GM18505 (cell line): ENCODE data around the gene NOL4L.

ENCODE experiments used
- ATAC-seq: cut with Tn5 transposase; IDR thresholded peaks from one replicate; pipeline ENCODE4 v1.9.1; 2021; ENCODE audit not compliant: unreplicated experiment
- POLR2A ChIP-seq: IDR thresholded peaks from 4 replicates; pipeline ENCODE4 v1.6.1; 2011; ENCODE audit warnings: borderline replicate concordance; ENCODE audit not compliant: insufficient read depth, insufficient read length; ENCODE audit errors: extremely low read depth

NOL4L gene

DNA sequence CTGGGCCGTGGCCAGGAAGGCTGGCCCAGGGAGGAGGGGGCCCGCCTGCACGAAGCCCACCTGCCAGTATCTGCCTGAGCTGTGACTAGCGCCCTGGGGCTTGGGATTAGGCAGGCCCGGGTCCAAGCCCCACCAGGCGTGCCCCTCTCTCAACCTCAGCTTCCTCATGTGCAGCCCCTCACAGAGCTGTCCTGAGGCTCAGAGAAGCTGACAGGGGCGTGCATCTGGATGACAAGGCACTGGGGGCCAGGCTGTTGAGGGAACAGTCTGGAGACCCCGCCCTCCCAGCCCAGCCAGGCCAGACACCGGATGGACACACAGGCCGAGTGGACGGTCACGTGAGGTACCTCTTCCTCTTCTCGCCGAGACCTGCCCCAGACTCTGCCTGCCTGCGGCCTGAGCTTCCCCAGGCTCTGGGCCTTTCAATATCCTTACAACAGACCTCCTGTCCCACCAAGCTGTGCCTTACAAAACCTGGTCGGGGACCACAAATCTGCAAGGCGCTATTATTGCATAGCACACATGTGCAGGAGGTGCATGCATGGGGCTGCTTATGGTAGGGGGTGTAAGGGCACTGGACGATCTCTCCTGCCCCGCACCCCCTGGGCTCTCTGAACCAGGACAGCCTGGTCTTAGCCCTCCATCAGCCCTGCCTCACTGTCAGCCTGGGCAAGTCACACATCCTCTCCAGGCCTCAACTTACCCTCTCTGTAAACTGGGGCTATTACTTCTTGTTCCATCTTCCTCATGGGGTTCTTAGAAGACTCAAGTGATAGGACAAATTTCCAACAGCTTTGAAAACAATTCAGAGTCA is 20.0 kb downstream of the NOL4L start:
- ATAC-seq = no peak

DNA sequence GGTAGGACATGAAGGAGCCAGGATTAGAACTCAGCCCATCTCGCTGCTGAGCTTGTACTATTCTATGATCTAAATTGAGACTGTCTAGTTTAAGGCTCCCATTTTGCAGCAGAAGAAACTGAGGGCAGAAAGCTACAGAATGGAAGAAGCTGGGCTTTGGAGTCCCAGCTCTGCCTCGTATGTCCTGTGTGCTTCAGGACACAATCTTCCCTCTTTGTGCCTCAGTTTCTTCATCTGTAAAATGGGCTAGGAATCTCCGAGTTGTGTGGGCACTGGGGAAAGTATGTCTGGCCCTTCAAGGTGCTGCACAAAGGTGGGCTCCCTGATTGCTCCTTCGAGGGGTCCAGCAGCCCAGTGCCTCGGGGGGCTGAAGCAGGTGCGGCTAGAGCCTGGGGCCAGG is 20.7 kb downstream of the NOL4L start:
- no peak for TF ChIP-seq POLR2A
- ATAC-seq = no peak

More for the DNA sequence above, 20.0 kb downstream of the NOL4L start:
- TF ChIP-seq POLR2A = no peak

DNA sequence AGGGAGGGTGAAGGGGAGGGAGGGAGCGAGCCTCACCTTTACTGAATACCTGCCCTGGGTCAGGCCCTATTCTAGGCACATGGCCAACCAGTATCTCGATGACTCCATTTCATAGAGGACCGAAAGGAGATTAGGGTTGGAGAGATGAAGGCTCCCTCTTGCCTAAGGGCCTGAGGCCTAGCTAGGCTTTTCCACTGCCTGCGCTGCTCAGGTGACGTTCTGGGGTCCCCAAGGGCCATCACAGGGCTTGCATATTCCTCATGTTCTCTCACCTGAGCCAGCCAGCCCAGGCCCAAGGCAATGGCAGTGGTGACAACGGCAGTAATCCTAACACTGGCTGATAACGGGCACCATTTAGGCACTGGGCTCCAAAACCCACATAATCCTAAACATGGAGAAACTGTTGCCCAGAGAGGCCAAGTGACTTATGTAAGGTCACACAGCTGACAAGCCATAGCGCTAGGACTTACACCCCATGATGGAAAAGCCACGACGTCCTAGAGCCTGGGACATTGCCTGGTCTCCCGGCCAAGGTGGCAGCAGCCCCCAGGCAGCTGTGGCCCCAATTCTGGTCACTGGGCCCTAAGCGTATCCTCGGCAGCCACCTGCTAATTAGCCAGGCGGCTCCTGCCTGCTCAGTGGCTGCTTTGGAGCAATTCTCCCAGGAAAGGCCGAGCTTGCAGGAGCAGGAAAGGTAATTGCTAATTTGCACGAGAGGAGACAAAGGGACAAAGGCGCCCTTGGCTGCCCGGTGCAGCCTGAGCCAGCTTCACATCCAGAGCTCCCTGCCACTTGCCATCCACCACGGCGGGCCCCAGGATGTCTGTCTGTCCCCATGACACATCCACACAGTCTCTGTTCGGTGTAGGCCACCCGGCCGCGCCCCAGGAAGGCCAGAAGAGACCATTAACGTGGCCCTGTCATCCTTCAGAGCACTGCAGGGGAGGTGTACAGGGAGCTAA is 21.5 kb downstream of the NOL4L start:
- TF ChIP-seq POLR2A = no peak
- no peak for ATAC-seq

DNA sequence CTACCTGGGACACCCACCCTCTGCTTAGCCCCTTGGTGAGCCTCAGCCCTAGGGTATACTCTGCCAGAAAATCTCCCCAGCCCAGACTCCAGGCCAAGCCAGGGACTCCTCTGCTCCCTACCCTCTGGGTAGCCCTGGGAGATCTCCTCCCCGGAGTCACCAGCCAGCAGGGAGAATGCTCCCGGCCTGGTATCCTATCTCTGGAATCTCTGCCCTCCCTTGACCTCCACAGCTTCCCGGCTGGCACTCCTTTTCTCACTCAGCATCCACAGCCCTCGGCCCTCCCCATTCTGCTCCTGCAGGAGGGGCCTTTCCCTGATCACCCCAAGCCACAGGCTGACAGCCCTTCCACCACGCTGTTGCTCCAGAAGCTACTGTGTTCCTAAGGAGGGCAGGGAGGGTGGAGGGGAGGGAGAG is 22.6 kb downstream of the NOL4L start:
- no peak for TF ChIP-seq POLR2A
- ATAC-seq = no peak

DNA sequence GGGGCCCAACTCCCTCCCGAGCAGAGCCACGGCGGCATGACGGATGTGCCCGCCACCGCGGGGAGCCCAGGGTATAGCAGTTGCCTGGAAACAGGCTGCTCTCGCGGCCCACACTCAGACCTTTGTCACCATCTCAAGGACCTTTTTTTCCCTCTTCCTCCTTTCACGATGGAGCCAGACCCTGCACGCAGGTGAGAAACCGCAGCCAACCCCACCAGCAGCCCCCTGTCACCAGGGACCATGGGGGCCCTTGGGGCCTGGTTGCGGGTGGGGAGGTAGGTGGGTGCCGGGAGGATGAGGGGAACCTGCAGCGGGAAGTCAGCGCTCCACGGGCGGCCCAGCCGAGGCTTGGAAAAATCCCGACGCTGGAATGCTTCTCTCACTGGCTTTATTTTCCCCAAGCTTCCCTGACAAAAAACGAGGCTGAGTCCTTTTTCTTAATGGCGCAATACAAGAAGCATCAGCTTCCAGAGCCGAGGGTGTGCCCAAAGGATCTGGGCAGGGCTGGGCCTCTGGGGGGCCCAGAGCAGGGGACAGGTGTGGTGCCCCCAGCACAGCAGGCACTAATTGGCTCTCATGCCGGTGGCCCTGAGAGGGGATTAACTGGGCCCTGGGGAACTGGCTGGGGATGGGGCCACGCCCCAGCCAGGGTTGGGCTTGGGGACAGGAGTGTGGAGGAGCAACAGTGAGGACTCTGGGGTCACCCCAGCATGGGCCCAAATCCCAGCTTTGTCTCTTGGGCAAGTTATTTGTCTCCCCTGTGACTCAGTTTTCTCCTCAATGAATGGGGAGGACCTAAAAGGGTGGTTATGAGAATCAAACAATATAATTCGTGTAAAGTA is 23.9 kb downstream of the NOL4L start:
- ATAC-seq = no peak
- no peak for TF ChIP-seq POLR2A

DNA sequence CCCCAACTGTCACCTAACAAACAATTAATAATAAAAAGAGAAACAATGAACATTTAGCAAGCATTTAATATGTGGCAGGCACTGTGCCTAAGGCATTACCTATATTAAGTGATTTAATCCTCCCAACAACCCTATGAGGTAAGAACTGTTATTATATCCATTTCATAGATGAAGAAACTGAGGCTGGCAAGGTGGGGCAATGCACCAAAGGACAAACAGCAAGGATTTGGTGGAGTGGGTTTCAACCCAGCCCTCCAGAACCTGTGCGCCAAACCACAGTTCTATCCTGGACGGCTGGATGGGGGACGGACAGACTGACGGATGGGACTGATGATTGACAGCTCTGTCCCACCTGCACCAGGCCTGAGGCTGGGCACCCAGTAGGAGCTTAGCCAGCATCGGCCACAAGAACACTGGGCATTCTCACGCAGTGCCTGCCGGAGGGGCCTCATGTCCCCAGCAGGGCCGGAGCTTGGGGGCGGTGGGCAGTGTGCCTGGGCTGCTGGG is 24.6 kb downstream of the NOL4L start:
- TF ChIP-seq POLR2A = no peak

DNA sequence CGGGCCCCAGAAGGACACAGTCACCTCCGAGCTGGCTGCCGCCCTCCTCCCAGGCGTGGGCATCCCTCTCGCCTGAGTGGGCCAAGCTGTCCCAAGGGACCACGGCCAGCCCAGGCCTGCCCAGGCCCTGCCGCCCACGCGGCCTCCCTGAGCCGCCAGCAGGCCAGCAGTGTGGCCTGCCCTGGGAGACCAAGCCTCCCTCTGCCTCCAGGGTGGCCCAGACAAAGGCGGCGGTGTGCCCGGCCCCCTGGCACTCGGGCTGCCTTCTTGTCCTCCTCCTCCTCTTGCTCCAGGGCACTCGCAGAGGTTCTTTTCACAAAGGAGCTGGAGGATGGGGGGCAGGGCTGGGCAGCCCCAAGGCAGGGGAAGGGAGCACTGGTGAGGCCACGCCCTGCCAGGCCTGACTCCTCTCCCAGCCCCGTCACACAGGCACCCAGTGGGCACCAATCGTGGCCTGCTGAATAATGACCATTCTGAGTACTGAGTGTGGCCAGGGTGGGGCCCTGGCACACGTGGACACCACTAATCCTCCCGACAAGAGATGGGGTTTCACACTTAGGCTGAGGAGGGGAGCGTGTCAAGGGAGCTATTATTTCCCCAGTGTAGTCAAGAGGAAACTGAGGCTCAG is 25.3 kb downstream of the NOL4L start:
- no peak for ATAC-seq

More for the DNA sequence above, 24.6 kb downstream of the NOL4L start:
- ATAC-seq = no peak

DNA sequence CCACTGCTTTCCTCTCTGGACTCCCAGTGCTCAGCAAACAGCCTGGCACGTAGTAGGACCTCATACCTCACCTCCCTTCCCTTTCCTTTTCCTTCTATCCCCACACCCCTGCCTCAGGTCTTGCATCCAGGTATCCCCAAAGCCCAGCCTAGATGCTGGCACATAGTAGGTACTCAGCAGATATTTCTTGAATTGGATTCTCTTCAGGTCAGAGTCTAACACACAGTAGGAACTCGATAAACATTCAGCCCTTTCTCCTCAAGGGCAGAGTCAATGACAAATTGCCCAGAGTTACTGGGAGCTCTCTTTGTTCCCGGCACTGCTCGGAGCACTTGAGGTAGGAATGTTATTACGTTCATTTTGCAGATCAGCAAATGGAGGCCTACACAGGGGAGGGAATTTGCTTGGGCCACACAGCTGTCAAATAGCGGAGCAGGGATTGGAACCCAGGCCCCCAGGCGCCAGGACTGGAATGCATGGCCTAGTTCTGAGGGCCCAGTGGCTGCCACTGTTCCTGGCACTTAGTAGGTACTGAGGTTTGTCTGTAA is 25.9 kb downstream of the NOL4L start:
- ATAC-seq = no peak
- no peak for TF ChIP-seq POLR2A

More for the DNA sequence above, 25.3 kb downstream of the NOL4L start:
- TF ChIP-seq POLR2A = no peak

DNA sequence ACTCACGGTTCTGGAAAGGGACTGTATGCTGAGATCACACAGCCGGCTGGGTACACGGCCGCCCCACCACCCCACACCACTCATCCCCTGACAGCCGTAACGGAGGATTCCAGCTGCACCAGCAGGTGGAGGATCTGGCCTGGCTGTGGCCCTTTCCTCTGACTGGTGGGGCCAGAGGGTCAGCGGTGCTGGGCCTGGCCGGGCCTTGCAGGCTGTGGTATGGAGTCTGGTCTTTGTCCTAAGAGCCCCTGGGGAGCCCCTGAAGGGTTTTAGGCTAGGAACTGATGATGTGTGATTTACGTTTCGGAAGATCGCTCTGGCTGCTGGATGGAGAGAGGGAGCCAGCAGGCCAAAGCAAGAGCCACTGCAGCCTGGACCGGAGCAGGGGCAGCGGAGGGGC is 26.6 kb downstream of the NOL4L start:
- ATAC-seq = no peak
- TF ChIP-seq POLR2A = no peak

DNA sequence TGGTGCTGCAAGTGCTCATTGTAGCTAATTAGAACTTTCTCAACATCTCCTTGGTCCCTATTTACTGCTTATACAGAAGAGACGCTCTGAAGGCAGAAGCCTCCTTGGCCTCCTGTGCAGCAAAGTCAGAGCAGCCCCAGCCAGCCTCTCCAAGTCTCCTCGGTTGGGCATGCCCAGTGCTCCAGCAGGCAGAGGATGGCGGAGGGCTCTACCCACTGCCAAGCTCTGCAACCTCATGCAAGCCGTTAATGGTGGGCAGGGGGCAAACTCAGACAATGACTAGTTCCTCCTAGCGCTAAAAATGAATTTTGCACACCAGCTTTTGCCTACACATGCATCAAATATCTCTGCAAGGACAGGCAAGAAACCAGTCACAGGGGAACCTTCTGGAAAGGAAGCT is 27.8 kb downstream of the NOL4L start:
- ATAC-seq = no peak
- TF ChIP-seq POLR2A = no peak

DNA sequence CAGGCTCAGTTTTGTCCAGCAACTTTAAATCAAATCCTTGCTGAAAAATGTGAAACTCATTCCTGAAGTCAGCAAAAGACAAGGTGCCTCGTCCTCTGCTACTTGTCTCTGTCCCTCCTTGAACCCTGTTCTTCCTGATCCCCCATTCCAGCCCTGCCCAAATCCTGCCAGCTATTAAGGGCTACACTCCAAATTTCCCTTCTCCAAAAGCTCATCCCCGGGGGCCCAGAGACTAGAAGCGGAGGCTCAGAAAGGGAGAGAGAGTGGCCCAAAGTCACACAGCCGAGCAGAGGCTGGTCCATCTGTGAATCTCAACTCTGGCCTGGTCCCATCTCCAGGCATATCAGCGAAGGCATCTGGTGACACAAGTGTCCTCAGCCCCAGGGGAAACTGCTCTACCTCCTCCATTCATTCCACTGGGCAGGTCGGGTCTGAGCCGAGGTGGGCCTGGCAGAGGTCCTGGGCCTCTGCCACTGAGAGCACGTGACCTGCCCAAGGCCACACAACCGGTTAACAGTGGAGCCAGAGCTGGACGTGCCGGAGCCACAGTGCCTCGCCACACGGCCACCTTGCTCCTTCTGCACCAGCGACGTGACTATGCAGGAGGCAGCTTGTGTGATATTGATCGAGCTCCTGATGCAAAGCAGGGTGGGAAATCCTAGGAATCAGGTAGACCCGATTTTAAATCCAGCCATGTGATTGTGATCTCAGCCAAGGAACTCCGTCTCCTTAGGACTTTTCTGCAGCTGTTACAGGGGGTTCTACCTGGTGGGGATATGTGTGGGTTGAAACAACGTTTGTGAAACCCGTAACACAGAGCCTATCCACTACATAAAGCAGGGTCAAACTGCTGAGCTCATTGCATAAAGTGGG is 28.6 kb downstream of the NOL4L start:
- no peak for TF ChIP-seq POLR2A
- ATAC-seq = no peak
